CD4-positive, CD25-positive, alpha-beta regulatory T cell (primary cell): ENCODE results near the gene PER1. TPM values are rescaled to one million over a fixed set of nuclear protein-coding genes. Genes with fewer than 3 reads are reported as not detected.
A peak's percentile ranks its signal among the peaks of the same experiment; 100 is the strongest.

Experiments used
- ATAC-seq, 2 donors: fragments of 150-1000 bp; cut with Tn5 transposase; one replicate each; pipeline ENCODE4 v1.10.0; 2021; ENCODE audit warnings: low read depth in 2 of 2, moderate number of reproducible peaks in 2 of 2, moderate library complexity in 1 of 2
- DNase-seq, 3 donors: peaks; one replicate each; pipeline versions ENCODE4 v3.0.0 to v3.0.0-alpha.2; 2012 to 2022; ENCODE audit warnings: mixed read lengths in 1 of 3
- H3K27ac ChIP-seq: one replicate; pipeline ENCODE4 v1.7.0; 2013; ENCODE audit warnings: mild to moderate bottlenecking, low read length; ENCODE audit not compliant: insufficient read depth, poor library complexity, severe bottlenecking
- H3K27me3 ChIP-seq: one replicate; pipeline ENCODE4 v1.7.0; 2013; ENCODE audit warnings: low read length; ENCODE audit not compliant: control insufficient read depth, insufficient read depth
- H3K36me3 ChIP-seq: one replicate; pipeline ENCODE4 v1.7.0; 2013; ENCODE audit warnings: mild to moderate bottlenecking, low read length, moderate library complexity; ENCODE audit not compliant: control insufficient read depth, insufficient read depth
- H3K4me1 ChIP-seq: 2 replicates; pipeline ENCODE4 v1.7.0; 2013; ENCODE audit warnings: mild to moderate bottlenecking, low read length; ENCODE audit not compliant: insufficient read depth, control insufficient read depth, poor library complexity, severe bottlenecking
- H3K4me3 ChIP-seq: one replicate; pipeline ENCODE4 v1.7.0; 2013; ENCODE audit warnings: low read depth, mild to moderate bottlenecking, low read length, moderate library complexity
- H3K9me3 ChIP-seq, 2 experiments: 1 replicate in 1 of 2; 2 replicates in 1 of 2; pipeline ENCODE4 v1.7.0; 2013; ENCODE audit warnings: low read length in 2 of 2, mild to moderate bottlenecking in 1 of 2, moderate library complexity in 1 of 2; ENCODE audit not compliant: control insufficient read depth in 2 of 2
- H3K27ac Mint-ChIP-seq, 3 donors: one replicate each; pipeline ENCODE4 v1.8.0; 2020 to 2022; ENCODE audit warnings: mild to moderate bottlenecking in 3 of 3, mixed read lengths in 3 of 3, moderate library complexity in 2 of 3
- H3K27me3 Mint-ChIP-seq: one replicate; pipeline ENCODE4 v1.8.0; 2022; ENCODE audit warnings: mild to moderate bottlenecking, mixed read lengths
- H3K36me3 Mint-ChIP-seq: one replicate; pipeline ENCODE4 v1.8.0; 2020; ENCODE audit warnings: mixed read lengths
- H3K4me1 Mint-ChIP-seq, 4 donors: one replicate each; pipeline ENCODE4 v1.8.0; 2020 to 2022; ENCODE audit warnings: mixed read lengths in 4 of 4, mild to moderate bottlenecking in 1 of 4
- H3K4me3 Mint-ChIP-seq, 4 donors: one replicate each; pipeline ENCODE4 v1.8.0; 2020 to 2022; ENCODE audit warnings: mild to moderate bottlenecking in 4 of 4, mixed read lengths in 4 of 4, moderate library complexity in 3 of 4
- H3K9me3 Mint-ChIP-seq, 7 donors: one replicate each; pipeline ENCODE4 v1.8.0; 2020 to 2022; ENCODE audit warnings: mixed read lengths in 7 of 7, mild to moderate bottlenecking in 3 of 7, moderate library complexity in 2 of 7
- polyA plus RNA-seq, 4 donors: library from polyadenylated mRNA; unstranded; fragments of 300-500 nt; fragmentation: Illumina TruSeq; gene quantifications; one replicate each; pipeline ENCODE4 v1.2.3, GENCODE V29; 2021
- total RNA-seq: library from RNA; stranded (reverse); gene quantifications from one replicate; pipeline ENCODE4 v1.2.3, GENCODE V29; 2022

Gene PER1
- total and polyA plus RNA-seq, 5 donors from 2014 or later, result 4.8 to 1,740 (median 6.9) TPM

DNA sequence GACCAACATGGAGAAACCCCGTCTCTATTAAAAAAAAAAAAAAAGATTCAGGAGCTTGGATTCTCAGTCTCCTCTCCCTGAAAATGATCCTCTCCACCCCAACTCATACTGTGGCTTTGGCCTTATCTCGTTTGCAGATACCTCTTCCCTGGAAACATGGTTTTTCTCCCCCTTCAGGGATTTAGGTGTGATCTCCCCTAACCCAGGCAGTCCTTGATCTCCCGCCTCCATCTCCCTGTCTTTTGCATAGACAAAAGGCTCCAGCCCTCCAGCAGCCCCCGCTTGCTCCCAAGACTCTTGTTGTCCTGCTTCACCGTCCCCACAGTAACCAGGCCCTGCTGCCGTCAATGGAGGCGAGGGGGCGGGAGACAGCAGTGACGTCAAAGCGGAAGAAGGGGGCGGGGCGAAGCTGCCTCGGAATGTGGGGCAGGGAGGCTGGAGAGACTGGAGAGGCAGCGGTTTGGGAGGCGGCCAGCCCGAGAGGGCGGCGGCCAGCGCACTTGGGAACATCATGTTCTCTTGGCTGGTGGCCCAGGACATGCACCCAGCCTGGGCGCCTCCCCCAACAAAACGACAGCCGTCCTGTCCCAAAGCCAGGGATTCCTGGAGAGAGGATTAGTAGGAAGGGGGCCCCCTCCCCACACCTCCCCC lies 1.9 kb upstream of the PER1 start:
- peak overlapping the region; percentile 94 for H3K4me3 ChIP-seq
- H3K4me3 Mint-ChIP-seq, result peak overlapping the region in 1 of 4 donors; percentile 97
- peak; percentile 83 to 92 (median 86) for DNase-seq

DNA sequence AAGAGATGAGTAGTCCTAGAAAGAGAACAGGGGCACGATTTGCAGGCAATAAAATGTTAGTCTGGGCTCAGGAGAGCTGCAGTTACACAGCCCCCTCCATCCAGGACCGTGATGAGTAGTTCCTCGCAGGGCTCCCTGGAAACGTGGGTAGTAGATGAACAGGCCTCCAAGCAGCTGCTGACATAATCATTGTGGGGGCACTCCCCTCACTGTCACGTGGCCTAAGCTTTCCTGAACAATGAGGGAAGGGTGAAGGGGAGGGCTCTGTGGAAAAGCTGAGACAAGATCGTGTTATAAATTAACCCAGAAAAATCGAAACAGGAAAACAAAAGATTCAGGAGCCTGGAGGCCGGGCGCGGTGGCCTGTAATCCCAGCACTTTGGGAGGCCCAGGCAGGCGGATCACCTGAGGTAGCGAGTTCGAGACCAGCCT lies 1.3 kb upstream of the PER1 start:
- H3K4me1 ChIP-seq, result peaks cover 73% of the 10 kb centered on the region
- H3K27ac ChIP-seq, result peak overlapping the region; percentile 100
- H3K9me3 ChIP-seq, result no peaks in the 10 kb centered on the region
- Mint-ChIP-seq H3K4me1 (peaks cover 8 to 48% (median 35%) of the 10 kb centered on the region in 4 donors), H3K9me3 (peaks cover 0 to 3% (median 0%) of the 10 kb centered on the region in 7 donors), H3K4me3 (peak overlapping the region in 3 of 4 donors; percentile 92 to 97 (median 95)), H3K36me3 (peaks cover 7% of the 10 kb centered on the region), H3K27ac (peak overlapping the region in 1 of 3 donors; percentile 97), H3K27me3 (peaks cover 18% of the 10 kb centered on the region)
- peak overlapping the region; percentile 68 for H3K4me3 ChIP-seq
- no peaks in the 10 kb centered on the region for H3K27me3 ChIP-seq
- peak in 1 of 3 donors; percentile 35 for DNase-seq
- peaks cover 22% of the 10 kb centered on the region for H3K36me3 ChIP-seq
- ATAC-seq, result no peak

More for the DNA sequence above, 1.9 kb upstream of the PER1 start:
- no peaks in the 10 kb centered on the region for H3K27me3 ChIP-seq
- Mint-ChIP-seq H3K27ac (no peak overlapping the region), H3K36me3 (peaks cover 10% of the 10 kb centered on the region), H3K27me3 (peaks cover 18% of the 10 kb centered on the region), H3K4me1 (peaks cover 8 to 53% (median 40%) of the 10 kb centered on the region in 4 donors), H3K9me3 (peaks cover 0 to 3% (median 0%) of the 10 kb centered on the region in 7 donors)
- peak overlapping the region; percentile 100 for H3K27ac ChIP-seq
- H3K4me1 ChIP-seq, result peaks cover 79% of the 10 kb centered on the region
- H3K9me3 ChIP-seq, result no peaks in the 10 kb centered on the region
- H3K36me3 ChIP-seq, result peaks cover 18% of the 10 kb centered on the region
- ATAC-seq, result no peak

DNA sequence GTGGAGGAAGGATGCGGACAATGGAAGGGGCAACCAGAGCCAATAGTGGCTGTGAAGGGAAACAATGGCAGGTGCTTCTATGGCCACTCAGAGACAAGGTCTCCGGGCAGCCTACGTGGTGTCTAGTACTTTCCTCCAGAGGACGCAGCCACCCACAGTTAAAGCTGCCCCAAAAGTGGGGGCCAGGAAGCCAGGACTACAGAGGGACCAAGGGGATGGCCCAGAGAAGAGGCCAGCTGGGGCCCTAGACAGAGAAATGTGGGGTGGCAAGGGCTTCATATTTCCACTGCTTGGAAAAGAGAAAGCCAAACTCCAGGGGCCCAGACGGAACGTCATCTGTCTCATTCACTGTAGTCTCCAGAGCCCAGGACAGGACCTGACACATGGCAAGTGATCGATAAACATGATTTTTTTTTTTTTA lies 837 bp upstream of the PER1 start:
- Histone ChIP-seq H3K27me3 (no peaks in the 10 kb centered on the region), H3K9me3 (no peaks in the 10 kb centered on the region), H3K4me3 (peak overlapping the region; percentile 68), H3K4me1 (peaks cover 68% of the 10 kb centered on the region), H3K36me3 (peaks cover 27% of the 10 kb centered on the region), H3K27ac (peak overlapping the region; percentile 100)
- Mint-ChIP-seq H3K9me3 (peaks cover 0 to 3% (median 0%) of the 10 kb centered on the region in 7 donors), H3K36me3 (peaks cover 11% of the 10 kb centered on the region), H3K4me3 (peak overlapping the region in 3 of 4 donors; percentile 92 to 97 (median 95)), H3K4me1 (peaks cover 8 to 43% (median 33%) of the 10 kb centered on the region in 4 donors), H3K27ac (peak overlapping the region in 1 of 3 donors; percentile 97), H3K27me3 (peaks cover 18% of the 10 kb centered on the region)
- DNase-seq (no peak), ATAC-seq (no peak)

DNA sequence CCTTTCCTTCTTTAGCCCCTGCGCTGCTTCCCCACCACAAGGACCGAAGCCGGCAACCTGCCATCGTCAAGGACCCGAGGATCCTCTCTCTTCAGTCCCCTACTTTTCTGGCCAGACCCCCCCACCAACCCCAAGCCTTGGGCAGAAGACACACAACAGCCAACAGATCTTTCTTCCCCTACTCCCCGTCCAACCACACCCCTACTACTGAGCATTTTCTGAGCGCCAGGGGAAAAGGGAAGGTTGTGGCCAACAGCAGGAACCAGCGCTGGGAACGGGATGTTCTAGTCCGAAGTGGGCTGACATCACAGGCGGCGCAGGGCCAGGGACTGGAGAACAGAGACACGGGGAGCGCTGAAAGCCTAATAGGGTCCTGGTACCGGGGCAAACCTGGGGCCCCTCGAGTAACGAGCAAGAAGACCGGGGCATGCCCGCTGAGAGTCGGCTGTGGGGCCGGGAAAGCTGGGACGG lies 528 bp downstream of the PER1 start:
- H3K4me1 ChIP-seq, result peaks cover 62% of the 10 kb centered on the region
- Mint-ChIP-seq H3K36me3 (peaks cover 18% of the 10 kb centered on the region), H3K4me3 (peak overlapping the region in 3 of 4 donors; percentile 92 to 97 (median 95))

DNA sequence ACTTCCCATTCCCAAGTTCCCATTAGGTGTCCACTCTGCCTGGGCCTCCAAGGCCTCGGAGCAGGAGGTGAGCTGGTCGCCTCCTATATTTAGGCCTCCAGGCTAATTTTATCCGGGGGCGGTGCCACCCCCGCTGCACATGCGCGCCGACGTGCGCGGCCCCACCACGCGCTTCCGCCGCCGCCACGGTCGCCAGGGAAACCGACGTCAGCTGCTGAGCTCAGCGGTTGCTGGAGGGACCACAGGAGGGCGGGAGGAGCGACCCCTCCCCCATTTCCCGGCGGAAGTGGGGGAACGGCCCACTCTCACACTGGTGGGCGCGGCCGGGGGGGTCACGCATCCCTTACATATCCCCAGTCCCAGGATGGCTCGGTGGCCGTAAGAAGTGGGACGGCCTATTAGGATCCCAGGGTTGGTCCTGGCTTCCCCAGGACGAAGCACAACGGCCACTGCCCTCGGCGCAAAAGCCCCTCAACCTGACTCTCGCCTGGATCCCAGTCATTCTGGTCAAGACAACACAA lies 1.0 kb downstream of the PER1 start:
- Histone ChIP-seq H3K27me3 (no peaks in the 10 kb centered on the region), H3K4me3 (peak overlapping the region; percentile 83), H3K27ac (peak overlapping the region; percentile 100), H3K9me3 (no peaks in the 10 kb centered on the region), H3K4me1 (peaks cover 62% of the 10 kb centered on the region), H3K36me3 (peaks cover 44% of the 10 kb centered on the region)
- peak overlapping the region in 3 of 4 donors; percentile 92 to 97 (median 95) for H3K4me3 Mint-ChIP-seq
- H3K27ac Mint-ChIP-seq, result peak overlapping the region in 1 of 3 donors; percentile 97
- DNase-seq, result peak; percentile 89 to 93 (median 91)
- peaks cover 0 to 3% (median 0%) of the 10 kb centered on the region in 7 donors for H3K9me3 Mint-ChIP-seq
- ATAC-seq, result peak; percentile 67 to 72
- H3K27me3 Mint-ChIP-seq, result peaks cover 18% of the 10 kb centered on the region
- peaks cover 8 to 44% (median 33%) of the 10 kb centered on the region in 4 donors for H3K4me1 Mint-ChIP-seq
- H3K36me3 Mint-ChIP-seq, result peaks cover 23% of the 10 kb centered on the region

More for the DNA sequence above, 528 bp downstream of the PER1 start:
- Mint-ChIP-seq H3K27me3 (peaks cover 18% of the 10 kb centered on the region), H3K27ac (peak overlapping the region in 1 of 3 donors; percentile 97), H3K4me1 (peaks cover 8 to 44% (median 33%) of the 10 kb centered on the region in 4 donors), H3K9me3 (peaks cover 0 to 3% (median 0%) of the 10 kb centered on the region in 7 donors)
- Histone ChIP-seq H3K4me3 (peak overlapping the region; percentile 83), H3K27me3 (no peaks in the 10 kb centered on the region), H3K9me3 (no peaks in the 10 kb centered on the region), H3K36me3 (peaks cover 39% of the 10 kb centered on the region), H3K27ac (peak overlapping the region; percentile 100)
- DNase-seq (no peak), ATAC-seq (no peak)

DNA sequence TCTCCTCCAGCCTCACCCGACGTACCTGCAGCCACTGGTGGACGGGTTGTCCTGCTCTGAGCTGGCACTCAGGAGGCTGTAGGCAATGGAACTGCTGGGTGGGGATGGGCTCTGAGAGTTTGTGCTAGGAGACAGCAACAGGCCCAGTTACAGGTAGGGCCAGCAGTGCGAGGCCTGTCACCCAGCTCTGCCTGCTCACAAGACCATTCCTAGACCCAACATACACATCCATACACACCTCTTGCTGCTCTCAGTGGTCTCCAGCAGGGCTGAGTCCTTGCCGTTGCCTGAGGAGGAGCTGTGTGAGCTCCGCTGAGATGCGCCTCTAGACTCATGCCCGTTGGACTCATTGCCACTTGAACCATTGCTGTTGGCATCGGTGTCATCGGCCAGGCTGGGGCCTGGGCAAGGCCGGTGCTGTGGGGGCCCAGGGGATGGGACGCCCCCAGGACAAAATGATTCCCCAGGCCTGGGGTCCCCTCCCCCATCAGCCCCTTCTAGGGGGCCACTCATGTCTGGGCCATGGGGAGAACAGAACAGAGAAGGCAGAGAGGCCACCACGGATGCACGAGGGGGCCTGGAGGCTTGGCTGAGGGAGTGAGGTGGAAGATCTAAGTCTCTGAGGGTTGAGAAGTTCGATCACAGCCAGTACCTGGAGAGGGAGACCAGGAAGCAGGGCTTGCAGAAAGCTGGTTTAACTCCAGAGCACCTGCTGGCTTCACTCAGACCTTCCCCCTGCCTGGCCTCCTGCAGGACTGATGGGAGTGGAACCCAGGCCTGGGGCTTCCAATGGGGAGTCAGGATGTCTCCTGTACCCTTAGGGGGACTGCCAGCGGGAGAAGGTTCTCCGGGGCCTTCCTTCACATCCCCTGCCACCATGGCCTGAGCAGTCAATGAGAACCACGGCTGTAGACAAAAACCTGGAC lies 1.7 kb downstream of the PER1 start:
- no peaks in the 10 kb centered on the region for H3K27me3 ChIP-seq
- peak overlapping the region; percentile 100 for H3K27ac ChIP-seq
- H3K36me3 ChIP-seq, result peaks cover 51% of the 10 kb centered on the region
- ATAC-seq (no peak), DNase-seq (no peak)
- H3K9me3 ChIP-seq, result no peaks in the 10 kb centered on the region
- H3K27ac Mint-ChIP-seq, result no peak overlapping the region
- peaks cover 56% of the 10 kb centered on the region for H3K4me1 ChIP-seq
- peaks cover 18% of the 10 kb centered on the region for H3K27me3 Mint-ChIP-seq
- peaks cover 24% of the 10 kb centered on the region for H3K36me3 Mint-ChIP-seq
- peak overlapping the region; percentile 83 for H3K4me3 ChIP-seq
- H3K9me3 Mint-ChIP-seq, result peaks cover 0 to 3% (median 0%) of the 10 kb centered on the region in 7 donors
- peaks cover 8 to 44% (median 32%) of the 10 kb centered on the region in 4 donors for H3K4me1 Mint-ChIP-seq
- H3K4me3 Mint-ChIP-seq, result peak overlapping the region in 3 of 4 donors; percentile 92 to 97 (median 95)
